HG03097 (cell line): ENCODE measurements around the gene HOXA5.

Source experiments
- ATAC-seq: cut with Tn5 transposase; IDR thresholded peaks from one replicate; pipeline ENCODE4 v1.9.1; 2021; ENCODE audit not compliant: unreplicated experiment, low FRiP score

HOXA5 gene

DNA sequence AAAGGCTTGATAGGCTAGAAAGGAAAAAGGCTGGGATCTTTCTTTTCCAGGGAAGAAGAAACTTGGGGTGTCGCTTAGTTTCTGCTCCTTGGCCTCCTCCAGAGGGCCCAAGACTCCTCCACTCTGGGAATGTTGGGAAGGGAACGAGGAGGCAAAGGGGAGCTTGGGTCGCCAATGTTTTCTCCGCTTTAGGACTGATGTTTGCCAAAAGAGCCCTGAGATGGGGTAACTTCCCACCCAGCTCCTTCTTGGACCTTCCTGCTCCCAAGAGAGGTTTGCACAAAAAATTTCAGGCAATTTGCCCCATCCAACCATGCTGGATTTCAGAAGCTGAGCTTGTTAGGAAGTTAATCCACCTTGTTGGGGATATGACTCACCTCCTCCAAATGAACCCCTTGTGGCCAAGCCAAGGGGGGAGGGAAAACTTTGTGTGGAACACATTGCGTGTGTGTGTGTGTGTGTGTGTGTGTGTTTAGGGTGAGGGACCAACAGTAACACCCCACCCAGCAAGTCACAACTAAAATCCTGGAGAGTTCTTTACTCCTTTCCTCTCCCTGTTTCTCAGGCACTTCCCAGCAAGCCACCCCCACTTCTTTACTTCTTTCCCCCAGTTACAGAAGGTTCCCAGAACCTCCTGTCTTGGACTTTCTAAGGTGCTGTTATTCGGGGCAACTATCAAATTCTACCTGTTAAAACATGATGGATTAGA, 32.3 kb downstream of the HOXA5 start:
- ATAC-seq = no peak

DNA sequence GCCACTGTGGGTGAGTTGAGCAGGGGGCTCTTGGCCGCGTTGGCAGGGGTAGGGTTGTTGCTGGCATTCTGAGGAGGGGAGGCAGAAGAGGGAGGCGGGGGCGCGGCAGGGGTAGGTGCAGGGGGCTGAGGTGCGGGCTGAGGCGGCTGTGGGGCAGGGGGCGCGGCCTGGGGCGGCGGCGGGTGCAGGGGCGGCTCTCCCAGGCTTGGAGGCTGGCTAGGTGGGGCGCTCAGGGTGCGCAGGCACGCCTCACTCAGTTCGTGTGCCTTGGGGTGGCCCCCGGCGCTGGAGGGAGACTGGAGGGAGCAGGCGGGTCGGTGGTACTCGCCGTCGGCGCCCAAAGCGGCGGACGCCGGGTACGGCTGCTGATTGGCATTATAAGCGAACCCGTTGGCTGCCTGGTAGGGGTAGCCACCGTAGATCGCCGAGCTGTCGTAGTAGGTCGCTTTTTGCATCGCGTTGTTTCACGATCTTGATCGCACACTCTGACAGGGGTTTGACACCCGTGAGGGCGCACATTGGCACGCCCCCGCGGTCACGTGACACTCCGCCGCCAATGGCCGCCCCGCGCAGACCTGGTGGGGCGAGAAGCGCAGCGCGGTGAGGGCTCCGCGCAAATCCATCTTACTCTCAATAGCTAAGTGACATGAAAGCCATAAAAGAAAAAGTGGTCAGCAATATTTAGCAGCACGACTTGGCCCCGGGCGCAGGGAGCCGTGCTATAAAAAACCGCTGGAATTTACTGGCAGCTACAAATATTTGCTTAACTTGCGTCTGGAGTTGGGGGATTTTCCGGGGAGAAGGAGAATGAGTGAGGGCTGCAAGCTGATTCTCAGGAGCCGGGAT, 33.1 kb downstream of the HOXA5 start:
- no peak for ATAC-seq

DNA sequence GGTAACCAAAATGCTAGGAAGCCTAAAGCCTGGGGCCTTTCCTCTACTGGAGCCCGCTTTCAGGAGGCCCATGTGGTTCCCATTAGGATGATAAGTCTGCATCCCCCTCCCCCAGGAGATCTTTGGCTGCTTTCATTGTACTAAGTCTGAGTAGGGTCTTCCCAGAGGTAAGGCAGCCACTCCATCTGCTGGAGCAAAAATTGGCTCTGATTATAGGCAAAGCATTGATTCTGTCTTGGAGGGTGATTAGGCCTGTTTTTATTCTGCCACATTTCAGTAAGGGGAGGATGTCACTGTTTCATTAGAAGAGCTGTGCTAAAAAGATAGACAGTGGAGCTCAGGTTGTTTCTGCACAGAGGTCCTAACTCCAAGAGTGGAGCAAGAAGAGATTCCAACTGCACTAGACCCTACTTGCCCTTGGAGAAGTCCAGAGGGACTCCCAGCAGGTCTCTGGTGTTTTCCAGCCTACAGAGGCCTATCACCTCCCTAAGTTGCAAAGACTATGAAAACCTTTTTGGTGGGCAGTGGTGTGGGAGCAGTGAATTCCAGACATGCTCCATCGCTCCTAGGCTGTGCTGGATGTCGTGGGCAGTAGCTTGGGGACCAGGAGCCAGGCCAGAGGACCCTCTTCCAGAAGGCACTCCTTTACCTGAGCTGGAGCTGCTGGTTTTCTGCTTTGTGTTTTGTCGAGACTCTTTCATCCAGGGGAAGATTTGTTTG, 33.9 kb downstream of the HOXA5 start:
- ATAC-seq = no peak

DNA sequence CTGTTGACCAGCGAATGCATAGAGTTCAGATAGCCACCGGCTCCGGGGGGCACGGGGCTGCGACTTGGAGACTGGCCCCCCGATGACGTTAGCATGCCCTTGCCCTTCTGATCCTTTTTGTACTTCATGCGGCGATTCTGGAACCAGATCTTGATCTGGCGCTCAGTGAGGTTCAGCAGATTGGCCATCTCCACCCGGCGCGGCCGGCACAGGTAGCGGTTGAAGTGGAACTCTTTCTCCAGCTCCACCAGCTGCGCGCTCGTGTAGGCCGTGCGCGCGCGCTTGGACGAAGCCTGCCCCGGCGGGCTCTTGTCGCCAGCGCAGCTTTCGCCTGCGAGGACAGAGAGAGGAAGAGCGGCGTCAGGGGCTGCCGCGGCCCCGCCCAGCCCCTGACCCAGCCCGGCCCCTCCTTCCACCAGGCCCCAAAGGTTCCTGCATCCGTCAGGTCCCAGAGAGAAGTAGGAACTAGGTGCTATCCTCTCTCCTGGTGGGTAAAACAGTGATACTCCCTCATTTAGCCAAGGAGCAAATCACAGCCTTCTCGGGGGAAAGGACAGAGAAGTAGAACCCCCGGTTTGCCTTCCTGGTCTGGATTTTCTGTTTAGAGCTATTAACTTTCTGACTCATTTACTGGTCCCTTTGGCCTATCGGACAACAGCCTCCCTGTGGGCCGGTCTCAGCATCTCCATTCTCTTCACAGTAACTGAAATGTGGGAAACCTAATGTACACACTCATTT, 34.9 kb downstream of the HOXA5 start:
- no peak for ATAC-seq

DNA sequence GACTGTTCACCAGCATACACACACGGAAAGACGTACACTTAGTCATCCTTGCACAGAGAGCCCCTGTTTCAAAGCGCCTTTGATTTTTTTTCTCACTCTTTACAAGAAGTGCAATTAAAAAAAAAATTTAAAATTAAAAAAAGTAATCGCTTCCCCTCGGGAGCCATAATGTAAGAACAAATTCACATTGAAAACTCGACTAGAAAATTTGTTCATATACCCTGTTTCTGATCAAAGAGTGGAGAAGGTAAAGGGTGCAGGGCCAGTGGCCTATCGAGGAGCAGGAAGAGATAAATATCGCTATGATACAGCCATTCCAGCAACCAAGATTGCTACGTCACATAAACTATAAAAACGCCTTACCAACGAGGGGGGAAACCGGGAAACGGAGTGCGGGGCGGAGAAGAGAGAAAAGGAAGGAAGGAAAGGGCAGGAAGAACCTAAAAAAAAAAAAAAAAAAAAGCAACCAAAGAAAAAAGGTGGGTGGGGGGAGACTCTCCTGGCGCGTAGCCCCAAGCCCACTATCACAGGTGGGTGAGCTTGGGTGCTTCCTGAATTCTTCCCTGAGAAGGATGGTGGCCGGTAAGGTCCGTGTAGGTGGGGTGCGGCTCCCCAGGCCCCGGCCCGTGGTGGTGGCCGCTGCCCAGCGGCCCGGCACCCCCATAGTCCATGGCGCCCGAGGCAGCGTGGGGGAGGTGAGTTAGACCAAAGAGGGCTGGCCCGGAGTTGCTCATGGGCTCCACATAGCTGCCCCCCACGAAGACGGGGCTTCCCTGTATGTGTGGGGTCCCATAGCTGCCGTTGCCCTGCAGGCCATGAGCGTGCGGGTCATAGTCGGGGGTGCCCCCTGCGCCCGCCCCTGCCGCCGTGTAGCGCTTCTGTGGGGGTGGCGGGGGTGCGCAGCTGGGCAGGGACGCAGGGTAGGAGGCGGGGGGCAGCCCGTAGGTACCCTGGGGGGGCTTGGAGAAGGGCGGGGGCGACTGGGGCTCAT, 35.8 kb downstream of the HOXA5 start:
- no peak for ATAC-seq

DNA sequence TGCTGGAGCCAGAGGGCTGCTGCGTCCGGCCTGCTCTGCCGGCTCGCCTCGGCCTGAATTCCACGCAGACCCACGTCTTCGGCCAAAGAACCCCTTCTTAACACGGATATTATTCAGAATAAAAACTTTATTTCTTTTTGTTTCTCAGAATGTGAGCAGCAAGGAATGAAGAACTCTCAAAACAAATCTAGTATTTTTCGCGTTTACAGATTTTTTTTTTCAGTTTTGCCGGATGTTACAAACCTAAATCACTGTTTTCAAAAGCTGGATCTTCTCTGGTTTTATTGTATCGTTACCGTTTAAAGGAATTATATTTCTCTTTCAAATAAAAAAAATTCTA, 36.6 kb downstream of the HOXA5 start:
- no peak for ATAC-seq

DNA sequence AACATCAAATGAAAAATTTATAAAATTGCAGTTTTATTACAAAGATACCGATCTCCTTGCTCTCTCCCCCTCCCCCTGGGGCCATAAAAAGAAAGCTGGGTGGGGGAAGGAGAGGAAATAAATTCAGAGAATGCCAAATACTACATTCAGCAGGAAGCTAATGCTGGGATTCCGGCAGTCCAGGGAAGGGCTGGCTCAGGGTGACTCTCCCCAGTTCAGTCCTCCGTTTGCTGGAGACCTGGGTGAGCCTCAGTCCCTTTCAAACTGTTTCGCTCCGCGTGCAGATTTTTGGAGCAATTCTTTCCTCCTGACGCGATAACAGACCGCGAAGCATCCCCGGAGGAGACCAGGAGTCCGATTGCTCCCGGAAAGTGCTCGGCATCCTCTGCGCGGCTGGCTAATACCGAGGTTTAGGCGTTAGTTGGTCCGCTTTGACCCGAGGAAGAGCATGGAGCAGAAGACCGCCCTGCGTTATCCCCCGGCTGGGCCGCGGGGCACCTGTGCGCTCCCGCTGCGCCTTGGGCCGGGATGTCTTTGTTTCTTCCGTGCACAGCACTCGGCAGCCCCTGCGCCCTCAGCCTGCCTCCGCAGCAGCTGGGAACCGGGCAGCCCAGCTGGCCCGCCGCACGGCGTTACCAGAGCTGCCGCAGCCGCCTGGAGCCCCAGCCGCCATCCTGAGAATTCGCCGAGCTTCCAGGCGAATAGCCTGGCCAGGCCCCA, 37.1 kb downstream of the HOXA5 start:
- no peak for ATAC-seq

DNA sequence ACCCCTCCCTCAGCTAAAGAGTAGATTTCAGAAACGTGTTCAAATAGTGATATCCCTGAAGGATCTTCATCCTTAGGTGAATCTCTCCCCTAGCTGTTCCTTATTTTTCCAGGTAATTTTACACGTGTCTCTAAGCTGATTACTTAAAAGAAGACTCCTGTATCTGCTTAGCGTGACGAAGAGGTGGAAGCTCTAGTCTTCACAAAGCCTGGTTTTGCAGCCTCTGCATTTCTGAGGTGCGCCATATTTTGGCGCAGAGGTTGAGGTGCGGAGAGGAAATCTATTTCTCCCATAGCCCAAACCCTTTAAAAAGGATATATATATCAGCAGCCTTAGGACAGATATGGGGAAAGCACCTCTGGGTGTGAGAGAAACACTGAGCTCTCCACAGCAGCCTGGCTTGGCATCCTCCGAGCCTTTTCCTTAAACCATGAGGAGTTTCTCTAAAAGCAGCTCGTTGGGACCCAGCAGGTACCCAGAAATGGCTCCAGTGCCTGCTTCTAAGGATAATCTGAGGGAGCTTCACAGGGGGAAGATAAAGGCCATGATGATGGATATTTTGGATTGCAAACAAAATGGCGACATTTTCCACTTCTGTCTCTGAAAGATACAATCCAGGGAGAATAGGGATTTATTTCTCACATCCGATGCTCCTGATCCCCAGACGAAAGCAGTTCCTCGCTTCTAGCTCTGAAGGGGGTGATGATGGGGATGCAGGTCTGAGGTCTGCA, 38.0 kb downstream of the HOXA5 start:
- no peak for ATAC-seq

DNA sequence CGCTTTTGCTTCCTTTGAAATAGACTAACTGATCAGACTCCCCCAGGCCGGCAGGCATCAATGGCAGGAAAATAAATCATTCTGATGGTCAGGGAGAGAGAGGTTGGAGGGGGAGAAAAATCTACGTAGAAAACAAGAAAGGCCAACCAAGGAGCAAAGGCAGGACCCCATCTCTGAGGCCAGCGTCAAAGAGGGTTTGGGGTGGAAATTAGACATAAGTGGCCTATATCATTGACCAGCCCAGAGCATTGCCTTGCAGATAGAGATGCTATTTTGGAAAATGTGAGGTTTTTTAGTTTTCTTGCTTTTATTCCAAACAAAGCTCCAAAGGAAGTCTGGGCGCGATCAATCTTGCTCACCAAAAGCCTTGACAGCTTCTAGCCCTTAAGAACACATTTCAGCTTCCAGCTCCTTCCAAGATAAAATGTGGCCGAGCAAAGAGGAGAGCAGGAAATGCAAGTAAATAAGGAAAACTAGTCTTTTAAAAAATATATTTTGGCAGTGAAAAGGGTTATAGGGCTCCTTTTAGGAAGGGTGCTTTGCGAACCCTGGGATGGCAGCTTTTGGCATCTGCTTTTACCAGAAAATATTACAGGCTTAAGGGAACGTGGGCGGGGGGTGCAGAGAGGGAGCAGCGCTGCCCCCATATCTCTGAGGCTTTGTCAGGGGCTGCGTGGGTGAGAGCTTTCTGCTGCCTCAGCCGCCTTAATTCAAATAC, 39.0 kb downstream of the HOXA5 start:
- ATAC-seq = no peak

DNA sequence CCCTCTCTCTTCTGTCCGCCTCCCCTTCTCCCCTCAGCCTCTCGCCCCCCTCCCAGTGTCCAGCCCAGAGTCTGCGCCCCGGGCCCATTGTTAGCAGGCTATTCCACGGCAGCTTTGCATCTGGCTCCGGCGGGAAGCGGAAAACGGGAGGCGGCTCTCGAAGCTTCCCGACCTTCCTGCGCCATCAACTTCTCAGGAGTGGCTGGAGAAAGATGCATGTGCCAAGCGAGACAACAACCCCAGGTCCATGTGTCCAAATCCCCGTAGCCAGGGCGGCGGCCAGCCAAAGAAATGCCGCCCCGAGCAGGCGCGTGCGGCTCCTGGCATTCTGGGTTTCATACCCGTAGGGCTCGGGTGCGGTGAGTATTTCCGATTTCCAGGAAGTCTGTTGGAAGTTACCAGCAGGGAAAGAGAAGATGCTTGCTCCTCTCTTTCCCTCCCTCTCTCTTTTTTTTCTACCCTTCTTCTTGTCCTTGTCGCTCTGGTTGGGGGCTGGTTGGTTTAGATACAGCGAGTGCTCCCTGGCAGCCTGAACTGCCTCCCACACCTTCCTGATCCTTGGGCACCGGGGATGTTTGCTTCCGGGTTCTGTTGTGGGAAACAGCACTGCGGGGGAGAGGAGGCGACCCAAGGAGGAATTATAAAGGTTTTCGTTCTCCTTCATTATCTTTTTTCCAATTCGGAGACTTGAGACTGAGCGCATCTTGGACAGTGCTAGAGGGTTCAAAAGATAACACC, 39.8 kb downstream of the HOXA5 start:
- ATAC-seq = no peak

DNA sequence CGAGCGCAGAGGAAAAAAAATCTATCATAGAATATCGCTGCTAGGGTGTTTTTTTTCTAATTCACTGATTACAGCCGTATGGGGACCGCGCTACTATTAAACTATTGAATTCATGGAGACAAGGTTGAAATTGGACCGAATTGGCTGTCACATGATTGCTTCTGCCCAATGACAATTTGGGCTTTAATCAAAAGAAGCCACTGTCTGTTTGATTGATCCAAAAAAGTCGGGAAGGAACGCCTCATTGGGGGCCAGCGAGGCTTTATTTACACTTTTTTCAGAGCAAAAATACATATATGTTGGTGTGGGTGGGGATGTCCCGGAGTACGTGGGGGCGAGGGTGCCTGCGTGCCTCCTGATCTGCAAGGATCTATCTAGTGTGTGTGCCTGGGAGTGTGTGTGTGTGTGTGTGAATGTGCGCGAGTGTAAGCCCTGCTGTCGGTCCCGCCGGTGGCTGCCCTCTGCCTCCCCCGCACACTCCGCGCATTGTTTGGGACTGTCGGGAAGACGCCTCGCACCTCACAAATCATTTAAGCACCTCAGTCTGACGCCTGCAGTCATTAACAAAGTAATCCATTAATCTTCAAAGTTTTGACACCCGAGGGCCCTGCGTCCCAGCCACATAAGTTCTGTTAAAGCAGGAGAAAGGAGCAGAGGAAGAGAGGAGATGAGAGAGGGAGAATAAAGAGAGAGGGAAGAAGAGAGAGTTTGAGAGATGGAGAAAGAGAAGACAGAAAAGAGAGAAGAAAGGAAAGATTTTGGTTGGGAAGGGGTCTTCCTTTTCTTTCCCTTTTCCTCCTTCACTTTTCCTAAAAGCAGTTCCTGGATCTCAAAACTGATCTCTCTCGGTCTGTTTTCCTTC, 40.7 kb downstream of the HOXA5 start, which contains the start of gene HOXA2:
Gene HOXA2 (minus strand): TSS at position 103 of the 862 bp plus-strand sequence. CDS start 183 bp downstream, outside the sequence.
- no peak for ATAC-seq

DNA sequence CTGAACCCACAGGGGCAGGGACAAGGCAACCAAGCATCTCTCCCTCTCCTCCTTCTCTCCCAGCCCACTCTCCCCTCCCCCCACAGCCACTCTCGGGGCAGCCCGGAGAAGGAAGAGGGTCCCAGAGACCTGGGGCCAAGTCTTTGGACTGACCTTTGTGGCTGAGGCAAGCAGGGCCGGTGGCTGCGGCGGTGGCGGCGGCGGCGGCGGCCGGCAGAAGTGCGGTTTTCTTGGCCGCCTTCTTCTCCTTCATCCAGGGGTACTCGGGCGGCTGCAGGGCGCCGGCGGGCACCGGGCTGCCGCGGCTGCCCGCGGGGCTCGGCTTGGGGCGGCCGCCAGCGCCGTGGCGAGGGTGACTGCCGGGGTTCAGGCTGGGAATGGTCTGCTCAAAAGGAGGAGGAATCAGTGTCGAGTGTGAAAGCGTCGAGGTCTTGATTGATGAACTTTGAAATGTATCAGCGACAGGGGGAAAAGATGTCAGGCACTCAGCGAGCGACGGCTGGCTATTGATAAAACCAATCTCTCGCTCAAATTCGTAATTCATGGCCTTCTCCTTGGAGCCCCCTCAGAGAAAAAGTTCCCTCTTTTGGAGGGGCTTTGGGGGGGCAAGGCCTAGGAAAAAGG, 41.4 kb downstream of the HOXA5 start:
- ATAC-seq = no peak

DNA sequence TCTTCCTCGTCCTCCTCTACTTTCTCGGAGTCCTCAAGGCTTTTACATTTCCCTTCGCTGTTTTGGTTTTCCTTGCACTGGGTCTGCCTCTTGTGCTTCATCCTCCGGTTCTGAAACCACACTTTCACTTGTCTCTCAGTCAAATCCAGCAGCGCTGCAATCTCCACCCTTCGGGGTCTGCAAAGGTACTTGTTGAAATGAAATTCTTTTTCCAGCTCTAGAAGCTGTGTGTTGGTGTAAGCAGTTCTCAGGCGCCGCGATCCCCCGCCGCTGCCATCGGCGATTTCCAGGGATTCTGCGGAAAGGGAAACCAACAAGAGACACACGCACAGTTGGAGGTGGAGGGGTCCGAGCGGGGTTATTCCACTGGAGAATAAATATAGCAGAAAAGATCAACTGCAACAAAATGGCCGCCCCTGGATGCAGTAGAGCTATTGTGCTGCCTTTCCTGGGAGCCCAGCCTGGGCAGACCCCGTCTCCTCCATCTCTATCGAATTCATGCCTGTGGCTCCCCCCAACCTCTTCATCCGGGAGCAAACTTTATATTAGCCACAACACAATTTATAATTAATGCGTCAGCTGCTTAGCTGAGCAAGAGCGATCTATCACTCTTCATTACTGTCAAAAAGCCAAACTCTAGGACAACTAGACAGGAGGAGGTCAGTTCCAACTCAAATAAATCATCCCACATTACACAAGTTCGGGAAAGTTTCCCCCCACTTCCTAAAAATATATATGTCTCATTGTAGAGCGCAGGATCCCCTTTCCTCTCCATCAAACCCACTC, 42.1 kb downstream of the HOXA5 start:
- no peak for ATAC-seq

DNA sequence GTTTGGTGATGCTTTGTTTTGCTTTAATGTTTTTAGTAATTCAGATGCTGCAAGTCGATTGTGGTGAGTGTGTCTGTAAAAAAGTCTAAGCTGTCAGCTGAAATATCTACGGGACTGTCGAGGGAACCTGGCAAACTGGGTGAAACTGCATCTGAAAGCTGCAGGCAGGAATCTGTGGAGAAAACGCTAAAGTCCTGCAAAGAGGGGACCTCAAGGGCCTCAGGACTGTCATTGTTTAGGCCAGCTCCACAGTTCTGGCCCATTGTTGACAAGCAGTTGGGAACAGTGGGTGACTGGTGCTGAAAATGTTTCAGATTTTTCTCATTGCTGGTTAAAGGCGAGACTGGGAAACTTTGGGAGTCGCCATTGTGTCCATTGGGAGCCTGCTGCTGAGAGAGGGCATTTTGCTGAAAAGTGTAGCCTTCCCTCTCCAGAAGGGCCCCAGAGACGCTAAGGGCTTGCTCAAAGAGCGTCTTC, 42.7 kb downstream of the HOXA5 start:
- ATAC-seq = no peak
